Measurements from ENCODE around the gene HMG20A. TPM values are rescaled to one million over a fixed set of nuclear protein-coding genes. Genes with fewer than 3 reads are reported as not detected.

The HMG20A gene
- total RNA-seq, 2 donors from 2014 or later = 35.0 to 46.5 TPM

GRCh38 chr15:77497110-77497737, 76.5 kb downstream of the HMG20A start:
- no peak for ATAC-seq
- no peak overlapping the region for H3K27ac Mint-ChIP-seq

DNA sequence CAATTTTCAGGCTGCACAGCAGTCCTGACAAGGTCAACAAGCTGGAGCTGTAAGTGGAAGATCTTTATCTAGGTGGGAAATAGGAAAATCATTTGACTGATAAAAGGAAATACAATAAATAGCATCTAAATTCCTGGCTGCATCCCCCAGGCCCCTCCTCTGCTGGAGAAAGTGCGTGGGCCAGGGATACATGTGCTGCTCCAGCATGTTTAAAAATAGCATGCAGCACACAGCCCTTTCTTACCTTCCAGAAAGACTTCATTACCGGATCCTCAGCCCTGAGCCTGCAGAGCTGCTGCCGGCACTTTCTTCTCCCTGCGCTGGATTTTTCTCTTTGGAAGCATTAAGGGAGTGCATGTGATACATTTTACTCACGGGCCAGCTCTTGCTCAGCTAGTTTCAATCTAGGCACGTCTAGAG, 77.3 kb downstream of the HMG20A start:
- no peak for ATAC-seq
- Mint-ChIP-seq H3K27ac (no peak overlapping the region), H3K4me3 (no peak overlapping the region), H3K27me3 (no peaks in the 10 kb centered on the region), H3K4me1 (ENCODE audit: low read depth in 2 of 2) (peaks cover 8 to 14% of the 10 kb centered on the region in 2 donors), H3K36me3 (no peaks in the 10 kb centered on the region), H3K9me3 (no peaks in the 10 kb centered on the region)
- no peak for DNase-seq (ENCODE audit: low spot score)

More at GRCh38 chr15:77497110-77497737, 76.5 kb downstream of the HMG20A start:
- Mint-ChIP-seq H3K36me3 (no peaks in the 10 kb centered on the region), H3K4me3 (no peak overlapping the region), H3K27me3 (no peaks in the 10 kb centered on the region), H3K4me1 (ENCODE audit: low read depth in 2 of 2) (peaks cover 14 to 21% of the 10 kb centered on the region in 2 donors), H3K9me3 (no peaks in the 10 kb centered on the region)
- DNase-seq (ENCODE audit: low spot score) = no peak

GRCh38 chr15:77499087-77499760, 78.5 kb downstream of the HMG20A start:
- no peaks in the 10 kb centered on the region for H3K9me3 Mint-ChIP-seq
- DNase-seq (ENCODE audit: low spot score) (no peak), ATAC-seq (no peak)
- H3K27me3 Mint-ChIP-seq = no peaks in the 10 kb centered on the region
- no peaks in the 10 kb centered on the region for H3K36me3 Mint-ChIP-seq
- no peak overlapping the region for H3K27ac Mint-ChIP-seq
- no peak overlapping the region for H3K4me3 Mint-ChIP-seq
- peaks cover 0 to 1% of the 10 kb centered on the region in 2 donors for H3K4me1 Mint-ChIP-seq (ENCODE audit: low read depth in 2 of 2)

GRCh38 chr15:77500989-77501388, 80.3 kb downstream of the HMG20A start:
- Mint-ChIP-seq H3K4me3 (no peak overlapping the region), H3K9me3 (no peaks in the 10 kb centered on the region), H3K27ac (no peak overlapping the region), H3K36me3 (no peaks in the 10 kb centered on the region), H3K4me1 (ENCODE audit: low read depth in 2 of 2) (no peaks in the 10 kb centered on the region), H3K27me3 (no peaks in the 10 kb centered on the region)
- no peak for DNase-seq (ENCODE audit: low spot score)
- no peak for ATAC-seq

- DNase-seq (ENCODE audit: low spot score) = no peak
- Mint-ChIP-seq H3K4me1 (ENCODE audit: low read depth in 2 of 2) (peaks cover 5% of the 10 kb centered on the region in 2 donors), H3K36me3 (no peaks in the 10 kb centered on the region), H3K9me3 (no peaks in the 10 kb centered on the region), H3K27me3 (no peaks in the 10 kb centered on the region), H3K4me3 (no peak overlapping the region), H3K27ac (no peak overlapping the region)
- ATAC-seq = no peak
Observed at GRCh38 chr15:77502379-77503095, 81.8 kb downstream of the HMG20A start.

- no peak for DNase-seq (ENCODE audit: low spot score)
- Mint-ChIP-seq H3K36me3 (no peaks in the 10 kb centered on the region), H3K4me1 (ENCODE audit: low read depth in 2 of 2) (peaks cover 6 to 10% of the 10 kb centered on the region in 2 donors), H3K4me3 (no peak overlapping the region), H3K27ac (no peak overlapping the region), H3K27me3 (no peaks in the 10 kb centered on the region), H3K9me3 (no peaks in the 10 kb centered on the region)
- no peak for ATAC-seq
Observed at GRCh38 chr15:77503240-77503639, 82.6 kb downstream of the HMG20A start.

- H3K4me3 Mint-ChIP-seq = no peak overlapping the region
- no peak for ATAC-seq
- no peaks in the 10 kb centered on the region for H3K27me3 Mint-ChIP-seq
- no peaks in the 10 kb centered on the region for H3K36me3 Mint-ChIP-seq
- no peak overlapping the region for H3K27ac Mint-ChIP-seq
- H3K9me3 Mint-ChIP-seq = no peaks in the 10 kb centered on the region
- no peak for DNase-seq (ENCODE audit: low spot score)
- peaks cover 10 to 15% of the 10 kb centered on the region in 2 donors for H3K4me1 Mint-ChIP-seq (ENCODE audit: low read depth in 2 of 2)
Observed at GRCh38 chr15:77503764-77504163, 83.1 kb downstream of the HMG20A start.

- no peak overlapping the region for H3K27ac Mint-ChIP-seq
- peak in 1 of 2 donors; percentile 37 for ATAC-seq
- no peak overlapping the region for H3K4me3 Mint-ChIP-seq
- no peak for DNase-seq (ENCODE audit: low spot score)
- H3K36me3 Mint-ChIP-seq = no peaks in the 10 kb centered on the region
- H3K4me1 Mint-ChIP-seq (ENCODE audit: low read depth in 2 of 2) = peaks cover 16 to 20% of the 10 kb centered on the region in 2 donors
- H3K27me3 Mint-ChIP-seq = no peaks in the 10 kb centered on the region
- H3K9me3 Mint-ChIP-seq = no peaks in the 10 kb centered on the region
Observed at GRCh38 chr15:77504306-77504705, 83.6 kb downstream of the HMG20A start.

DNA sequence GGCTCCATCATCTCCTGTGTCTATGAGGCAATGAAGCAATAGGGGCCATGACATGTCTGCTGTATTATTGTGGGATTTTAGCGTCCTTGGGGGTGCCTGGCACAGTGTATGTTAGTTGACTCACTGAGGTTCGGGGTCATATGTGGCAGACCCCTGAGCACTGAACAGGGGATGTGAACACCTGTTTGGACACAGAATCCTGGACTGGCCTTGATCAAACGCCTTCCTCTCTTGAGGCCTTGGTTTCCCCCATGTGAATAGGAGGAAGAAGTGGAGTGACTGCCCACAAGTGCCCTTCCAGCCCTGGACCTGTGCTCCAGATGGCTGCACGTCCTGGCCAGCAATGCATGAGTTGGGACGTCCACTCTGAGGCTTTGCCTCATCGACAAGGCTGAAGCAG, 84.2 kb downstream of the HMG20A start:
- H3K4me1 Mint-ChIP-seq (ENCODE audit: low read depth in 2 of 2) = peaks cover 16 to 20% of the 10 kb centered on the region in 2 donors
- H3K4me3 Mint-ChIP-seq = no peak overlapping the region
- no peak for DNase-seq (ENCODE audit: low spot score)
- no peaks in the 10 kb centered on the region for H3K27me3 Mint-ChIP-seq
- ATAC-seq = no peak
- H3K36me3 Mint-ChIP-seq = no peaks in the 10 kb centered on the region
- H3K9me3 Mint-ChIP-seq = no peaks in the 10 kb centered on the region
- H3K27ac Mint-ChIP-seq = no peak overlapping the region

DNA sequence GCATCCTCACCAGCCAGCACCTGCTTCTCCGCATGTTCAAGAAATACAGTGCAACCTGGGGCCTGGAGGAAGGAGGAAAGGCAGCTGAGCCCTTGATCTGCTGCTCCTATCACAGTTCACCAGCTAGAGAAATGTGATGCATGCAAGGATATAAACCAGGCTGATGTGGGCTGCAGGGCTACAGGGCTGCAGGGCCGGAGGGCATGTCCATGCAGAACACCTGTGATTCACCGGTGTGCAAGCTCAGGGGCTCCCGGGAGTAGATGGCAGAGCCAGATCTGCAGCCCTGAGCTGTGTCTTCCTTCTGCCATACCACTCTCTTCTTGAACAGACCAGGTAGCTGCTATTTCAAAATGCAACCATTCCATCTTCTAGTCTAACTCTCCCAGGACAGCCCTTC, 84.9 kb downstream of the HMG20A start:
- H3K9me3 Mint-ChIP-seq = no peaks in the 10 kb centered on the region
- no peaks in the 10 kb centered on the region for H3K36me3 Mint-ChIP-seq
- H3K4me3 Mint-ChIP-seq = no peak overlapping the region

DNA sequence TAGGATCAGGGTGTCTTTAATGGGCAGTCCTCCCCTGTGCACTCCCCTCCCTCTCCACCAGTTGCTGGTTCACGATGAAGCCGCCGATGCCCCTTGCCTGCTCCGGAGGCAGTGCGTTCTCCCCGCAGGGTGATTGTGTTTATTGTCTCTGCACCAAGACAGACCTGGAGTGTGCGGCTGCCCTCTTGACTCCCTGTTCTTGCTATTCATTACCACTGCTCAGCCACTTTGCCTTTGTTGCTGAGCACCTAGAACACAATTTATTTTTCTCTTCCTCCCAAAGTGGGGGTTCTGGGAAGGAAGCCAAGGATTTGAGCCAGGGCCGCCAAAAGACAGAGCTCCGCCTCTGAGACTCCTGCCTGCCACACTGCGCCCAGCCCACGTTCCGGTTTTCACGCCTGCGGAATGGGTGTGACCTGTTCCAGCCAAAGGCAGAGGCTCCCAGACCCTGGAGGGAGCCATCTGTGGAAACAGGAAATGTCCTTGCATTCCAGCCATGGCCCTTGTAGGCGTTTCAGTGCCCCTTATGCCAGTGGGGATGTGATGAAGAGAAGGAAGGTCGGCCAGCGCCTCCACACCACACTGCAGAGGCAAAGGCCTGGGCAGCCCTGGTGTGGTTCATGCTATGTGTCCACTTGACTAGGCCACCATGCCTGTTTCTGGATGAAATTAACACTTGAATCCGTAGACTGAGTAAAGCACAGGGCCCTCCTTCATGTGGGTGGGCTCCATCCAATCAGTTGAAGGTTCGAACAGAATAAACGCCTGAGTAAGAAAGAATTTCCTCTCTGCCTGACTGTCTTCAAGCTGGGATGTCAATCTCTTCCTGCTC, 85.8 kb downstream of the HMG20A start:
- peak overlapping the region in 1 of 2 donors; percentile 70 for H3K27ac Mint-ChIP-seq
- H3K36me3 Mint-ChIP-seq = no peaks in the 10 kb centered on the region
- no peaks in the 10 kb centered on the region for H3K9me3 Mint-ChIP-seq
- no peaks in the 10 kb centered on the region for H3K27me3 Mint-ChIP-seq
- ATAC-seq (no peak), DNase-seq (ENCODE audit: low spot score) (no peak)
- no peak overlapping the region for H3K4me3 Mint-ChIP-seq
- H3K4me1 Mint-ChIP-seq (ENCODE audit: low read depth in 2 of 2) = peaks cover 16 to 20% of the 10 kb centered on the region in 2 donors

More for the DNA sequence above, 84.9 kb downstream of the HMG20A start:
- no peak for DNase-seq (ENCODE audit: low spot score)
- Mint-ChIP-seq H3K27ac (no peak overlapping the region), H3K27me3 (no peaks in the 10 kb centered on the region), H3K4me1 (ENCODE audit: low read depth in 2 of 2) (peaks cover 16 to 20% of the 10 kb centered on the region in 2 donors)
- ATAC-seq = no peak

DNA sequence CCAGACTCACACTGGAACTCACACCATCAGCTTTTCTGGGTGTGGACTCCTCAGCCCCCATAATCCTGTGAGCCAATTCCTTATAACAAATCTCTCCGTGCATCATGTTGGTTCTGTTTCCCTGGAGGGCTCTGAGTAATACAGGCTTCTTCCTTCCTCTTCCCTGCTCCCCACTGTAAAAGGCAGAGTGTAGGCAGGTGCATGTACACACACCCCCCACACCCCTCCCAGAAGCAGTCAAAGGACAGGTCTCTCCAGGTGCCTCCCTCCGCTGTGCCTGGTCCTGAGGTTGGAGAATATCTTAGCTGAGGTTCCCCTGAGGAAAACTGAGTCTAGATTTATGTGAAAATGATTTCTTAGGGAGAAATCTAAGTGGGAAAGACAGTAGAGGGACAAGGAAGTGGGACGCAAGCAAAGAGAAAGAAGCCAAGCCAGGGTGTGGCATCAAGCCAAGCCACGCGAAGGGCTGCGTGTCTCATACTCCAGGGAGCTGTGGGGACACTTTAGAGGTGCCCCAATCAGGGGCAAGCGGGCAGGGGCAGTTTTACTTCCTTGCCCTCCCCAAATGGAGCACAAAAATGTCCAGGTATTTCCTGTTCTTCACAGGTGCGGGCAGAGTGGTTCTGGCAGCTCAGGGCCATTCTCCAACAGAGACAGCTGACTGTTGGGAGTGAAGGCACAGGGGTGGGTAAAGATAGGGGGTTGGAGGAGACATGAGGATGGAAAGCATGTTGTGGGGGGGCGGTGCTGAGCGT, 86.6 kb downstream of the HMG20A start:
- Mint-ChIP-seq H3K4me1 (ENCODE audit: low read depth in 2 of 2) (peaks cover 16 to 20% of the 10 kb centered on the region in 2 donors), H3K4me3 (no peak overlapping the region)

DNA sequence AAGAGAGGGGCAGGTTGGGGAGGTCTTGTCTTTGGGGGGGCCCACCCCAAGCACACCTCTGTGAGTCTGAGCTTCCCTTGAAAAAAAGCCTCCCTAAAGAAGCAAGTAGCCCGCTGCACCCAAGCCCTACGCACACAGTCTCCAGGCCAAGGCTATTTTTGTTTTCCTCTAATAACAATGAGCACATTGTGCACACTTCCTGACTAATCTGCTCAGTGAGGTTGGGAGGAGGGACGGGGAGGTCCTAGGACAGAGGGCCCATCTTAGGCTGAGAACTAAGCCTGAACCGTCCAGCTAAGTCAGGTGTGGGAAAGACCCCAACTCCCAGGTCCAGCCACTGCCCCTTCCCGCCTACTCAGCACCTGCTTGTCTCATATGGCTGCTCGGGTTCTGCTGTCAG, 87.2 kb downstream of the HMG20A start:
- Mint-ChIP-seq H3K27me3 (no peaks in the 10 kb centered on the region), H3K27ac (no peak overlapping the region), H3K9me3 (no peaks in the 10 kb centered on the region), H3K4me3 (no peak overlapping the region), H3K36me3 (no peaks in the 10 kb centered on the region), H3K4me1 (ENCODE audit: low read depth in 2 of 2) (peaks cover 16 to 20% of the 10 kb centered on the region in 2 donors)
- ATAC-seq (no peak), DNase-seq (ENCODE audit: low spot score) (no peak)

More for the DNA sequence above, 86.6 kb downstream of the HMG20A start:
- Mint-ChIP-seq H3K27me3 (no peaks in the 10 kb centered on the region), H3K36me3 (no peaks in the 10 kb centered on the region), H3K27ac (peak overlapping the region in 1 of 2 donors; percentile 70), H3K9me3 (no peaks in the 10 kb centered on the region)
- no peak for DNase-seq (ENCODE audit: low spot score)
- ATAC-seq = no peak

Data from natural killer cell treated with Interleukin-12 subunit alpha and Interleukin-12 subunit beta and Interleukin-15 and Interleukin-18, amount 100 ng/mL, for 72 hours (primary cell).